WTC11 (cell line): ENCODE measurements around the gene MS4A15. TPM values are rescaled to one million over a fixed set of nuclear protein-coding genes. Genes with fewer than 3 reads are reported as not detected.

Source experiments
- ATAC-seq: fragments of 200-7000 bp; cut with Tn5 transposase; 2 replicates; pipeline ENCODE4 v1.10.0; 2021; ENCODE audit warnings: mild to moderate bottlenecking, moderate library complexity
- Bru-seq: library from RNA; stranded (reverse); fragments of 400-500 nt; gene quantifications from one replicate; lab custom pipeline; 2021; lab: Mats Ljungman, UMichigan
- CTCF ChIA-PET: fragments of 300-600 bp; sonication (Branson Sonifier 250); formaldehyde crosslinking; loops from one replicate; lab custom pipeline; 2021; ENCODE audit warnings: antibody characterized with exemption; lab: Charles Lee
- POLR2A ChIA-PET: fragments of 350-600 bp; sonication (Branson Sonifier 250); formaldehyde crosslinking; loops from one replicate; lab custom pipeline; 2021; ENCODE audit warnings: antibody characterized with exemption; lab: Charles Lee
- DNase-seq: peaks from one replicate; pipeline ENCODE4 v3.0.0; 2021; ENCODE audit warnings: low spot score
- H3K27ac Mint-ChIP-seq: 2 replicates; pipeline ENCODE4 v1.8.0; 2021; ENCODE audit warnings: mixed read lengths
- H3K27me3 Mint-ChIP-seq: 2 replicates; pipeline ENCODE4 v1.8.0; 2021; ENCODE audit warnings: low read depth, mild to moderate bottlenecking, moderate library complexity, mixed read lengths
- H3K36me3 Mint-ChIP-seq: 2 replicates; pipeline ENCODE4 v1.8.0; 2021; ENCODE audit warnings: mixed read lengths
- H3K4me1 Mint-ChIP-seq: 2 replicates; pipeline ENCODE4 v1.8.0; 2022; ENCODE audit warnings: mixed read lengths
- H3K4me3 Mint-ChIP-seq: 2 replicates; pipeline ENCODE4 v1.8.0; 2021; ENCODE audit warnings: mild to moderate bottlenecking, moderate library complexity, mixed read lengths
- H3K9me3 Mint-ChIP-seq: 2 replicates; pipeline ENCODE4 v1.8.0; 2021; ENCODE audit warnings: mixed read lengths
- CTCF ChIP-seq: fragments of 200-600 bp; IDR thresholded peaks from 2 replicates; pipeline ENCODE4 v1.8.0; 2022; ENCODE audit warnings: antibody characterized with exemption
- E2F1 ChIP-seq: sonication (generic); formaldehyde crosslinking; IDR thresholded peaks from 2 replicates; pipeline ENCODE4 v1.8.0; 2022; ENCODE audit warnings: mild to moderate bottlenecking, missing genetic modification reagents
- E2F4 ChIP-seq: sonication (generic); formaldehyde crosslinking; IDR thresholded peaks from 2 replicates; pipeline ENCODE4 v1.8.1; 2022; ENCODE audit warnings: low read depth, mild to moderate bottlenecking, moderate library complexity, missing genetic modification reagents, borderline replicate concordance
- EMX1 ChIP-seq: fragments of 250-450 bp; sonication (Bioruptor Pico); IDR thresholded peaks from 2 replicates; pipeline ENCODE4 v1.8.0; 2021; ENCODE audit warnings: mild to moderate bottlenecking
- FOXJ3 ChIP-seq: sonication (generic); formaldehyde crosslinking; IDR thresholded peaks from 2 replicates; pipeline ENCODE4 v1.9.0; 2021; ENCODE audit warnings: missing genetic modification reagents, mild to moderate bottlenecking, borderline replicate concordance
- FOXK1 ChIP-seq: sonication (generic); formaldehyde crosslinking; IDR thresholded peaks from 2 replicates; pipeline ENCODE4 v1.8.0; 2022; ENCODE audit warnings: mild to moderate bottlenecking, moderate library complexity, missing genetic modification reagents
- HMGXB4 ChIP-seq: sonication (generic); formaldehyde crosslinking; IDR thresholded peaks from 2 replicates; pipeline ENCODE4 v1.8.1; 2023; ENCODE audit warnings: mild to moderate bottlenecking, moderate library complexity, missing genetic modification reagents
- JUN ChIP-seq: sonication (generic); formaldehyde crosslinking; IDR thresholded peaks from 2 replicates; pipeline ENCODE4 v1.8.0; 2023; ENCODE audit warnings: mild to moderate bottlenecking, missing genetic modification reagents
- MYBL2 ChIP-seq: sonication (generic); formaldehyde crosslinking; IDR thresholded peaks from 2 replicates; pipeline ENCODE4 v1.8.1; 2023; ENCODE audit warnings: mild to moderate bottlenecking, moderate library complexity, missing genetic modification reagents
- NFE2L1 ChIP-seq: sonication (generic); formaldehyde crosslinking; IDR thresholded peaks from 2 replicates; pipeline ENCODE4 v1.8.1; 2023; ENCODE audit warnings: missing genetic modification reagents
- NR3C1 ChIP-seq: sonication (generic); formaldehyde crosslinking; conservative IDR thresholded peaks from 2 replicates; pipeline ENCODE4 v1.8.1; 2023; ENCODE audit warnings: low read depth, mild to moderate bottlenecking, missing genetic modification reagents
- PRRX2 ChIP-seq: fragments of 250-450 bp; sonication (Bioruptor Pico); IDR thresholded peaks from 2 replicates; pipeline ENCODE4 v1.8.0; 2021; ENCODE audit warnings: mild to moderate bottlenecking
- RELA ChIP-seq: sonication (generic); formaldehyde crosslinking; IDR thresholded peaks from 2 replicates; pipeline ENCODE4 v1.8.1; 2022; ENCODE audit warnings: missing genetic modification reagents, mild to moderate bottlenecking, borderline replicate concordance
- SMAD3 ChIP-seq: sonication (generic); formaldehyde crosslinking; IDR thresholded peaks from 2 replicates; pipeline ENCODE4 v1.8.0; 2022; ENCODE audit warnings: missing genetic modification reagents, mild to moderate bottlenecking, borderline replicate concordance
- ZBTB43 ChIP-seq: sonication (generic); formaldehyde crosslinking; IDR thresholded peaks from 2 replicates; pipeline ENCODE4 v1.8.1; 2023; ENCODE audit warnings: mild to moderate bottlenecking, missing genetic modification reagents
- ZNF138 ChIP-seq: sonication (generic); formaldehyde crosslinking; conservative IDR thresholded peaks from 2 replicates; pipeline ENCODE4 v1.8.1; 2022; ENCODE audit warnings: mild to moderate bottlenecking, moderate library complexity, missing genetic modification reagents
- ZNF263 ChIP-seq: sonication (generic); formaldehyde crosslinking; IDR thresholded peaks from 2 replicates; pipeline ENCODE4 v1.8.1; 2022; ENCODE audit warnings: low read depth, mild to moderate bottlenecking, moderate library complexity, missing genetic modification reagents
- ZNF396 ChIP-seq: fragments of 250-450 bp; sonication (Bioruptor Pico); IDR thresholded peaks from 2 replicates; pipeline ENCODE4 v1.8.0; 2021; ENCODE audit warnings: mild to moderate bottlenecking, moderate library complexity, borderline replicate concordance
- long read RNA-seq, 3 experiments: library from RNA in 1 of 3; library from capped mRNA in 1 of 3; library from polyadenylated mRNA in 1 of 3; unstranded in 2 of 3; stranded (forward) in 1 of 3; transcript quantifications; one replicate each; pipeline ENCODE4 v2.0.0, GENCODE V29; 2021
- total RNA-seq: library from RNA; stranded (reverse); gene quantifications from 3 replicates; pipeline ENCODE4 v1.2.3, GENCODE V29; 2021

MS4A15 gene
- total RNA-seq (0.09 to 0.41 TPM (median 0.39 TPM) in 3 replicates), Bru-seq, nascent RNA (percentile 6 among the genes with signal in this experiment)
- long read RNA-seq, experiment 1, partial matches to known transcripts = 3 of 3 reads
- long read RNA-seq, experiment 1, other reads (novel, unspliced or antisense) = 0 of 3 reads
- long read RNA-seq, experiment 2 = 0 reads
- long read RNA-seq, experiment 3 = 0 reads

GRCh38 chr11:60756307-60757032 lies at the start of gene MS4A15:
TSS of gene MS4A15 (plus strand) at chr11:60756867. CDS start at chr11:60763734, 6,867 bp downstream.
- H3K27me3 Mint-ChIP-seq = no peaks in the 10 kb centered on the region
- peak within 1 kb of the TSS; percentile 73; the same call in 1 of the 2 replicates for H3K27ac Mint-ChIP-seq
- CTCF ChIA-PET = interaction anchor here (0.6 to 1.7 kb wide), 24 partner anchors 8 to 502 kb away, joined by 3 to 15 read pairs (median 4); partner anchors contain the start of gene MS4A8
- POLR2A ChIA-PET = no interaction called here
- H3K4me3 Mint-ChIP-seq = no peak within 1 kb of the TSS
- ATAC-seq = peak; percentile 91
- no peak for TF ChIP-seq FOXJ3 (CRISPR knock-in tag)
- peak; percentile 49; the same call in 1 of the 2 replicates for TF ChIP-seq CTCF
- no peak for TF ChIP-seq NFE2L1 (CRISPR knock-in tag)
- no peak for TF ChIP-seq PRRX2 (CRISPR knock-in tag)
- TF ChIP-seq E2F1 (CRISPR knock-in tag) = no peak
- no peaks in the 10 kb centered on the region for H3K36me3 Mint-ChIP-seq
- no peak for DNase-seq
- peaks cover 6% of the 10 kb centered on the region for H3K4me1 Mint-ChIP-seq
- H3K9me3 Mint-ChIP-seq = peaks cover 5% of the 10 kb centered on the region

- Mint-ChIP-seq H3K27ac (no peak overlapping the region), H3K27me3 (no peaks in the 10 kb centered on the region; the same call in 1 of the 2 replicates), H3K36me3 (no peaks in the 10 kb centered on the region), H3K4me1 (no peaks in the 10 kb centered on the region), H3K9me3 (no peaks in the 10 kb centered on the region), H3K4me3 (no peak overlapping the region)
- POLR2A ChIA-PET = no interaction called here
- TF ChIP-seq ZNF263 (CRISPR knock-in tag) = no peak
- TF ChIP-seq E2F4 = no peak
- no peak for TF ChIP-seq EMX1 (CRISPR knock-in tag)
- no peak for TF ChIP-seq RELA (CRISPR knock-in tag)
- TF ChIP-seq MYBL2 (CRISPR knock-in tag) = no peak
- no peak for TF ChIP-seq NR3C1 (CRISPR knock-in tag)
- no peak for TF ChIP-seq JUN (CRISPR knock-in tag)
- no peak for TF ChIP-seq ZBTB43
- TF ChIP-seq ZNF138 (CRISPR knock-in tag) = no peak
- TF ChIP-seq ZNF396 (CRISPR knock-in tag) = no peak
- TF ChIP-seq SMAD3 (CRISPR knock-in tag) = no peak
- TF ChIP-seq HMGXB4 (CRISPR knock-in tag) = no peak
- TF ChIP-seq FOXK1 = no peak
- CTCF ChIA-PET = interaction anchor here (0.7 to 3.4 kb wide), 11 partner anchors 11 to 663 kb away, joined by 3 to 16 read pairs (median 4); partner anchors contain the start of gene MS4A15
- DNase-seq = no peak
- no peak for ATAC-seq
Observed at GRCh38 chr11:60706931-60707330, 49.7 kb upstream of the MS4A15 start.
